CMK (cell line): Measurements from ENCODE around the gene ZNF789.
"Not testable (repeated sequence)": the region's sequence is repeated elsewhere in the genome, so short reads cannot be mapped to it uniquely, and the experiment has no call there.

Experiments used
- DNase-seq: peaks from one replicate; pipeline ENCODE4 v3.0.0-alpha.2; 2010; ENCODE audit warnings: low read depth

The ZNF789 gene

GRCh38 chr7:99457650-99458493 lies 14.8 kb upstream of the ZNF789 start:
- no peak for DNase-seq

GRCh38 chr7:99459087-99459486 lies 13.6 kb upstream of the ZNF789 start:
- DNase-seq, result no peak

- DNase-seq, result no peak
Observed at GRCh38 chr7:99460651-99461050, 12.0 kb upstream of the ZNF789 start.

- DNase-seq, result no peak
Observed at GRCh38 chr7:99461221-99461620, 11.5 kb upstream of the ZNF789 start.

- DNase-seq, result no peak
Observed at GRCh38 chr7:99465421-99465768, 7.3 kb upstream of the ZNF789 start.

- no peak for DNase-seq
Observed at GRCh38 chr7:99468336-99468918, 4.3 kb upstream of the ZNF789 start.

GRCh38 chr7:99469381-99470065 lies 3.2 kb upstream of the ZNF789 start:
- DNase-seq, result no peak

- DNase-seq, result peak; percentile 31
Observed at GRCh38 chr7:99473315-99473596, 566 bp downstream of the ZNF789 start.

- DNase-seq, result no peak
Observed at GRCh38 chr7:99476107-99476506, 3.4 kb downstream of the ZNF789 start.

GRCh38 chr7:99478464-99479440 lies 6.1 kb downstream of the ZNF789 start:
- DNase-seq, result no peak

GRCh38 chr7:99485094-99485493 lies 12.4 kb downstream of the ZNF789 start:
- DNase-seq, result no peak

GRCh38 chr7:99489235-99489634 lies 16.5 kb downstream of the ZNF789 start:
- DNase-seq, result no peak

- no peak for DNase-seq
Observed at GRCh38 chr7:99490878-99491277, 18.2 kb downstream of the ZNF789 start.

GRCh38 chr7:99493823-99494222 lies 21.1 kb downstream of the ZNF789 start:
- DNase-seq, result no peak

GRCh38 chr7:99497766-99498545 lies 25.3 kb downstream of the ZNF789 start:
- no peak for DNase-seq

GRCh38 chr7:99498546-99498944 lies 25.9 kb downstream of the ZNF789 start:
- no peak for DNase-seq

- no peak for DNase-seq
Observed at GRCh38 chr7:99499371-99499720, 26.7 kb downstream of the ZNF789 start.

GRCh38 chr7:99499721-99500636 lies 27.3 kb downstream of the ZNF789 start, which contains the start of gene ZNF394:
Gene ZNF394, minus strand, starts transcription at chr7:99500281. Its CDS starts 188 bp downstream, at chr7:99500093.
- DNase-seq, result peak; percentile 84

- no peak for DNase-seq
Observed at GRCh38 chr7:99500637-99501009, 27.9 kb downstream of the ZNF789 start.

- not testable (repeated sequence) for DNase-seq
Observed at GRCh38 chr7:99501236-99501635, 28.5 kb downstream of the ZNF789 start.

- peak; percentile 89 for DNase-seq
Observed at GRCh38 chr7:99504281-99504602, 31.6 kb downstream of the ZNF789 start.
